A549 (cell line): ENCODE measurements around the gene HSH2D. TPM values are rescaled to one million over a fixed set of nuclear protein-coding genes. Genes with fewer than 3 reads are reported as not detected.

ENCODE experiments used
- ATAC-seq, 2 experiments: fragments of 200-7000 bp in 1 of 2; fragments of >200 bp in 1 of 2; cut with Nextera tagmentation in 1 of 2; cut with Tn5 transposase in 1 of 2; 3 replicates each; pipeline versions ENCODE4 v1.8.0 to v1.9.1; 2018 to 2020; ENCODE audit warnings: mild to moderate bottlenecking in 1 of 2, moderate library complexity in 1 of 2
- CTCF ChIA-PET: fragments of 300-600 bp; sonication (Branson Sonifier 250); formaldehyde crosslinking; extraction: SDS; loops from one replicate; lab custom pipeline; 2021; ENCODE audit warnings: antibody characterized with exemption, inconsistent platforms; lab: Yijun Ruan, JAX
- POLR2A ChIA-PET: fragments of 350-600 bp; formaldehyde crosslinking; extraction: SDS; loops from one replicate; lab custom pipeline; 2021; ENCODE audit warnings: antibody characterized with exemption, inconsistent platforms; lab: Yijun Ruan, JAX
- DNase-seq, 2 experiments: peaks; one replicate each; pipeline versions ENCODE4 v3.0.0 to v3.0.0-alpha.2; 2011 to 2016; ENCODE audit warnings: low read depth in 1 of 2, low spot score in 1 of 2
- FAIRE-seq: peaks from 2 replicates; lab custom pipeline; 2011; peaks lifted over from hg19 to GRCh38; lab: Jason Lieb, UNC
- H3K27ac ChIP-seq, 2 experiments: fragments of >200 bp; sonication (Bioruptor Twin); formaldehyde crosslinking; 3 replicates each; pipeline ENCODE4 v1.5.1; 2016 to 2017
- H3K4me1 ChIP-seq: fragments of >200 bp; sonication (Bioruptor Twin); formaldehyde crosslinking; 3 replicates; pipeline ENCODE4 v1.6.1; 2016
- H3K4me2 ChIP-seq: fragments of >200 bp; sonication (Bioruptor Twin); formaldehyde crosslinking; 3 replicates; pipeline ENCODE4 v1.6.1; 2016
- H3K4me3 ChIP-seq: fragments of >200 bp; sonication (Bioruptor Twin); formaldehyde crosslinking; 3 replicates; pipeline ENCODE4 v1.5.1; 2016
- H3K9me3 ChIP-seq: fragments of >200 bp; sonication (Bioruptor Twin); formaldehyde crosslinking; 3 replicates; pipeline ENCODE4 v1.6.1; 2016
- BCL3 ChIP-seq: fragments of >200 bp; sonication (Bioruptor Twin); formaldehyde crosslinking; IDR thresholded peaks from 3 replicates; pipeline ENCODE4 v1.6.1; 2016
- CBX2 ChIP-seq: fragments of 200-600 bp; sonication (generic); IDR thresholded peaks from 2 replicates; pipeline ENCODE4 v1.6.1; 2016; ENCODE audit warnings: low read depth, mild to moderate bottlenecking, borderline replicate concordance
- CBX8 ChIP-seq: fragments of 200-600 bp; sonication (generic); IDR thresholded peaks from 2 replicates; pipeline ENCODE4 v1.6.1; 2016
- CEBPB ChIP-seq, 2 experiments: fragments of >200 bp in 1 of 2; sonication (Bioruptor Twin) in 1 of 2; formaldehyde crosslinking in 1 of 2; IDR thresholded peaks; 2 replicates each; pipeline ENCODE4 v1.6.1; 2012 to 2016
- E2F6 ChIP-seq: IDR thresholded peaks from 2 replicates; pipeline ENCODE4 v1.6.1; 2012; ENCODE audit warnings: low read depth, borderline replicate concordance
- EHF ChIP-seq: fragments of 250-450 bp; sonication (Bioruptor Pico); IDR thresholded peaks from 2 replicates; pipeline ENCODE4 v1.5.0; 2020; ENCODE audit warnings: mild to moderate bottlenecking
- EHMT2 ChIP-seq: fragments of 200-600 bp; sonication (generic); IDR thresholded peaks from 2 replicates; pipeline ENCODE4 v1.6.1; 2016; ENCODE audit warnings: antibody characterized with exemption, low read depth, mild to moderate bottlenecking, moderate library complexity
- ESRRA ChIP-seq: fragments of 150-350 bp; IDR thresholded peaks from 2 replicates; pipeline ENCODE4 v1.6.1; 2014; ENCODE audit warnings: mild to moderate bottlenecking, low read length, borderline replicate concordance
- FOSB ChIP-seq: fragments of 250-450 bp; sonication (Bioruptor Pico); IDR thresholded peaks from 2 replicates; pipeline ENCODE4 v1.5.0; 2020; ENCODE audit warnings: mild to moderate bottlenecking, moderate library complexity
- FOSL2 ChIP-seq, 2 experiments: fragments of 450-650 bp in 1 of 2; fragments of >200 bp in 1 of 2; sonication (Bioruptor Twin) in 1 of 2; formaldehyde crosslinking; IDR thresholded peaks; 2 replicates each; pipeline versions ENCODE4 v1.5.0 to v1.6.1; 2016 to 2020; ENCODE audit warnings: mild to moderate bottlenecking in 1 of 2, moderate library complexity in 1 of 2
- HOXB5 ChIP-seq: fragments of 250-450 bp; sonication (Bioruptor Pico); IDR thresholded peaks from 2 replicates; pipeline ENCODE4 v1.5.0; 2020; ENCODE audit warnings: mild to moderate bottlenecking, moderate library complexity
- JUN ChIP-seq, 2 experiments: fragments of >200 bp; sonication (Bioruptor Twin); formaldehyde crosslinking; IDR thresholded peaks; 2 replicates in 1 of 2; 3 replicates in 1 of 2; pipeline ENCODE4 v1.6.1; 2016 to 2017
- JUNB ChIP-seq: fragments of >200 bp; sonication (Bioruptor Twin); formaldehyde crosslinking; IDR thresholded peaks from 2 replicates; pipeline ENCODE4 v1.6.1; 2016
- KDM5A ChIP-seq: fragments of 200-600 bp; sonication (generic); IDR thresholded peaks from 2 replicates; pipeline ENCODE4 v1.6.1; 2016; ENCODE audit warnings: antibody characterized with exemption, mild to moderate bottlenecking
- MAFK ChIP-seq: fragments of 450-650 bp; IDR thresholded peaks from 2 replicates; pipeline ENCODE4 v1.6.1; 2014; ENCODE audit not compliant: partially characterized antibody
- MYC ChIP-seq: IDR thresholded peaks from 2 replicates; pipeline ENCODE4 v1.6.1; 2012; ENCODE audit warnings: mild to moderate bottlenecking, inconsistent platforms, low read length, improper control_type of control experiment, borderline replicate concordance
- NPAS2 ChIP-seq: fragments of 250-450 bp; sonication (Bioruptor Pico); IDR thresholded peaks from 2 replicates; pipeline ENCODE4 v1.8.0; 2022; ENCODE audit warnings: mild to moderate bottlenecking, moderate library complexity, borderline replicate concordance
- NR3C1 ChIP-seq: fragments of >200 bp; sonication (Bioruptor Twin); formaldehyde crosslinking; IDR thresholded peaks from 3 replicates; pipeline ENCODE4 v1.6.1; 2017
- POLR2AphosphoS2 ChIP-seq: conservative IDR thresholded peaks from 2 replicates; pipeline ENCODE4 v1.6.1; 2012; ENCODE audit warnings: low read length, improper control_type of control experiment, inconsistent platforms
- RARB ChIP-seq: fragments of 250-450 bp; sonication (Bioruptor Pico); IDR thresholded peaks from 2 replicates; pipeline ENCODE4 v1.8.0; 2021; ENCODE audit warnings: mild to moderate bottlenecking, moderate library complexity
- RCOR1 ChIP-seq: fragments of 150-350 bp; IDR thresholded peaks from 2 replicates; pipeline ENCODE4 v1.6.1; 2014; ENCODE audit warnings: antibody characterized with exemption, low read length, low read depth
- SREBF2 ChIP-seq: fragments of 450-650 bp; IDR thresholded peaks from 2 replicates; pipeline ENCODE4 v1.6.1; 2014; ENCODE audit warnings: mild to moderate bottlenecking, moderate library complexity
- TFCP2L1 ChIP-seq: fragments of 250-450 bp; sonication (Bioruptor Pico); IDR thresholded peaks from 2 replicates; pipeline ENCODE4 v1.5.0; 2021; ENCODE audit warnings: mild to moderate bottlenecking
- ZSCAN20 ChIP-seq: fragments of 250-450 bp; sonication (Bioruptor Pico); IDR thresholded peaks from 2 replicates; pipeline ENCODE4 v1.8.0; 2022; ENCODE audit warnings: mild to moderate bottlenecking, moderate library complexity
- WGBS: methylation state at CpG from one replicate; pipeline ENCODE4 v1.1.6; 2017; ENCODE audit errors: missing lambda C conversion rate; 5-methylcytosine and 5-hydroxymethylcytosine counted together
- polyA plus RNA-seq, 4 experiments: library from polyadenylated mRNA; depleted of rRNA in 3 of 4; stranded (reverse); fragments of >200 nt; fragmentation: RNase III in 1 of 4; extraction: RNeasy Plus Mini Kit Qiagen cat#74134 plus additional on column Dnase treatment in 1 of 4; gene quantifications; 2 replicates in 3 of 4; 3 replicates in 1 of 4; pipeline ENCODE4 v1.2.3, GENCODE V29; 2011 to 2017
- TF ChIP-seq, protein P1 (sequence below): fragments of 250-450 bp; sonication (Bioruptor Pico); IDR thresholded peaks from 2 replicates; pipeline ENCODE4 v1.5.0; 2021; ENCODE audit warnings: mild to moderate bottlenecking, moderate library complexity, borderline replicate concordance
- TF ChIP-seq, protein P2 (sequence below): IDR thresholded peaks from 2 replicates; pipeline ENCODE4 v1.6.1; 2012
- TF ChIP-seq, protein P3 (sequence below): IDR thresholded peaks from 2 replicates; pipeline ENCODE4 v1.6.1; 2012
- TF ChIP-seq, protein P4 (sequence below): fragments of >200 bp; sonication (Bioruptor Twin); formaldehyde crosslinking; IDR thresholded peaks from 2 replicates; pipeline ENCODE4 v1.6.1; 2016

The HSH2D gene
- polyA plus RNA-seq, 2 of the 4 experiments (the other 2 are of a cell fraction), result 0.05 TPM; not detected in 1

DNA sequence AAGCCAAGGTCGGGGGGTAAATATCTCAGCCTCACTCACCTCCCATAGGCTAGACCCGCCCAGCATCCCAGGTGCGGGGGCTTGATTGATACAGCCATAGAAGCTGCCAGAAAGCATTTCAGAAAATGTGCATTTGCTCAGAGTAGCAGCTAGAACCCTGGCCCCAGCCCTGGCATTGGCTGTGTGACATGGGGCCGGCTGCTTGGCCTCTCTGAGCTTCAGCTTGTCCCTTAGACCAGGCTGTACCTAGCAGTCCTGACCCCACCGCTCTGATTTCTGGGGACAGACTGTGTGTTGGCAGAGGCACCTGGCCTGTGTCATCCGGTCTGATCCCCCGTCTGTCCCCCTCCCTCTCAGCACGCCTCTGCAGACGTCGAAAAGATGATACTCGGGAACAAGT is 16.4 kb upstream of the HSH2D start (continued):
- TF ChIP-seq, protein P1, sequence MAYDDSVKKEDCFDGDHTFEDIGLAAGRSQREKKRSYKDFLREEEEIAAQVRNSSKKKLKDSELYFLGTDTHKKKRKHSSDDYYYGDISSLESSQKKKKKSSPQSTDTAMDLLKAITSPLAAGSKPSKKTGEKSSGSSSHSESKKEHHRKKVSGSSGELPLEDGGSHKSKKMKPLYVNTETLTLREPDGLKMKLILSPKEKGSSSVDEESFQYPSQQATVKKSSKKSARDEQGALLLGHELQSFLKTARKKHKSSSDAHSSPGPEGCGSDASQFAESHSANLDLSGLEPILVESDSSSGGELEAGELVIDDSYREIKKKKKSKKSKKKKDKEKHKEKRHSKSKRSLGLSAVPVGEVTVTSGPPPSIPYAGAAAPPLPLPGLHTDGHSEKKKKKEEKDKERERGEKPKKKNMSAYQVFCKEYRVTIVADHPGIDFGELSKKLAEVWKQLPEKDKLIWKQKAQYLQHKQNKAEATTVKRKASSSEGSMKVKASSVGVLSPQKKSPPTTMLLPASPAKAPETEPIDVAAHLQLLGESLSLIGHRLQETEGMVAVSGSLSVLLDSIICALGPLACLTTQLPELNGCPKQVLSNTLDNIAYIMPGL (CRISPR knock-in tag), result no peak
- TF ChIP-seq JUNB (no peak), HOXB5 (CRISPR knock-in tag) (no peak), RARB (CRISPR knock-in tag) (no peak), JUN (IDR thresholded peaks at IDR 0.05) (no peak)

- H3K4me3 ChIP-seq, result no peak overlapping the region
- WGBS, result 88% methylated on average over 7 of the region's 21 CpGs
- no peaks in the 10 kb centered on the region for H3K9me3 ChIP-seq
- no peaks in the 10 kb centered on the region for H3K4me1 ChIP-seq
- H3K4me2 ChIP-seq, result no peak overlapping the region
- no peak for FAIRE-seq
- no peak for TF ChIP-seq NPAS2 (CRISPR knock-in tag)
- TF ChIP-seq FOSB (CRISPR knock-in tag), result no peak
- TF ChIP-seq MYC, result no peak
- no peak for TF ChIP-seq RCOR1
- no peak for TF ChIP-seq HOXB5 (CRISPR knock-in tag)
- TF ChIP-seq ZSCAN20 (CRISPR knock-in tag), result no peak
- TF ChIP-seq MAFK, result no peak
- TF ChIP-seq EHMT2, result no peak
- no peak for TF ChIP-seq CBX8
- no peak for TF ChIP-seq SREBF2
- TF ChIP-seq, protein P2, sequence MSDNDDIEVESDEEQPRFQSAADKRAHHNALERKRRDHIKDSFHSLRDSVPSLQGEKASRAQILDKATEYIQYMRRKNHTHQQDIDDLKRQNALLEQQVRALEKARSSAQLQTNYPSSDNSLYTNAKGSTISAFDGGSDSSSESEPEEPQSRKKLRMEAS, result no peak
- no peak for TF ChIP-seq POLR2AphosphoS2
- TF ChIP-seq NR3C1, result no peak
- TF ChIP-seq FOSL2 (IDR thresholded peaks at IDR 0.05), result no peak
- no peak for TF ChIP-seq FOSL2 (CRISPR knock-in tag; IDR thresholded peaks at IDR 0.05)
- no peak for TF ChIP-seq KDM5A
- no peak for TF ChIP-seq ESRRA
- no peak for ATAC-seq
- ChIA-PET CTCF (interaction anchor here (0.6 kb wide), 1 partner anchor 115 kb away, joined by 4 read pairs; no protein-coding TSS in a partner anchor), POLR2A (no interaction called here)
- H3K27ac ChIP-seq, result no peak overlapping the region
- no peak for DNase-seq
Observed at GRCh38 chr19:16127776-16128371, 15.6 kb upstream of the HSH2D start.

GRCh38 chr19:16131648-16132047 is 11.8 kb upstream of the HSH2D start:
- no peaks in the 10 kb centered on the region for H3K9me3 ChIP-seq
- ChIA-PET POLR2A (no interaction called here), CTCF (no interaction called here)
- WGBS, result 95% methylated on average over 3 of the region's 3 CpGs
- H3K4me3 ChIP-seq, result no peak overlapping the region
- FAIRE-seq (no peak), DNase-seq (no peak), ATAC-seq (no peak)
- no peak overlapping the region for H3K4me2 ChIP-seq
- H3K27ac ChIP-seq, result no peak overlapping the region
- no peaks in the 10 kb centered on the region for H3K4me1 ChIP-seq
- TF ChIP-seq TFCP2L1 (CRISPR knock-in tag) (no peak), CBX2 (no peak), JUN (IDR thresholded peaks at IDR 0.05) (no peak), CBX8 (no peak), NPAS2 (CRISPR knock-in tag) (no peak), MAFK (no peak), BCL3 (no peak), FOSB (CRISPR knock-in tag) (no peak), SREBF2 (no peak), CEBPB (IDR thresholded peaks at IDR 0.05) (no peak), E2F6 (no peak), EHF (CRISPR knock-in tag) (no peak)
- TF ChIP-seq, protein P1 (CRISPR knock-in tag), result no peak
- TF ChIP-seq, protein P3, sequence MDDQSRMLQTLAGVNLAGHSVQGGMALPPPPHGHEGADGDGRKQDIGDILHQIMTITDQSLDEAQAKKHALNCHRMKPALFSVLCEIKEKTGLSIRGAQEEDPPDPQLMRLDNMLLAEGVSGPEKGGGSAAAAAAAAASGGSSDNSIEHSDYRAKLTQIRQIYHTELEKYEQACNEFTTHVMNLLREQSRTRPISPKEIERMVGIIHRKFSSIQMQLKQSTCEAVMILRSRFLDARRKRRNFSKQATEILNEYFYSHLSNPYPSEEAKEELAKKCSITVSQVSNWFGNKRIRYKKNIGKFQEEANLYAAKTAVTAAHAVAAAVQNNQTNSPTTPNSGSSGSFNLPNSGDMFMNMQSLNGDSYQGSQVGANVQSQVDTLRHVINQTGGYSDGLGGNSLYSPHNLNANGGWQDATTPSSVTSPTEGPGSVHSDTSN, result no peak
- TF ChIP-seq, protein P2, result no peak
- TF ChIP-seq, protein P4, sequence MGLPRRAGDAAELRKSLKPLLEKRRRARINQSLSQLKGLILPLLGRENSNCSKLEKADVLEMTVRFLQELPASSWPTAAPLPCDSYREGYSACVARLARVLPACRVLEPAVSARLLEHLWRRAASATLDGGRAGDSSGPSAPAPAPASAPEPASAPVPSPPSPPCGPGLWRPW, result no peak
